A172 (cell line): ENCODE measurements around the gene DUOXA2. TPM values are rescaled to one million over a fixed set of nuclear protein-coding genes. Genes with fewer than 3 reads are reported as not detected.
"Not testable (repeated sequence)": the region's sequence is repeated elsewhere in the genome, so short reads cannot be mapped to it uniquely, and the experiment has no call there.

ENCODE experiments used
- DNase-seq: peaks from one replicate; pipeline ENCODE4 v3.0.0-alpha.2; 2015; ENCODE audit warnings: low spot score
- total RNA-seq: library from RNA; depleted of rRNA; stranded (reverse); fragments of >200 nt; shearing (Covaris generic); gene quantifications from 2 replicates; pipeline ENCODE4 v1.2.3, GENCODE V29; 2014

The DUOXA2 gene
- total RNA-seq, 1 experiment from 2014 or later, result not detected

GRCh38 chr15:45134682-45135604 is 20.8 kb downstream of the DUOXA2 start:
- DNase-seq, result no peak

GRCh38 chr15:45135705-45136377 is 21.7 kb downstream of the DUOXA2 start:
- not testable (repeated sequence) for DNase-seq

- DNase-seq, result no peak
Measured at GRCh38 chr15:45136378-45136764, 22.2 kb downstream of the DUOXA2 start.

DNA sequence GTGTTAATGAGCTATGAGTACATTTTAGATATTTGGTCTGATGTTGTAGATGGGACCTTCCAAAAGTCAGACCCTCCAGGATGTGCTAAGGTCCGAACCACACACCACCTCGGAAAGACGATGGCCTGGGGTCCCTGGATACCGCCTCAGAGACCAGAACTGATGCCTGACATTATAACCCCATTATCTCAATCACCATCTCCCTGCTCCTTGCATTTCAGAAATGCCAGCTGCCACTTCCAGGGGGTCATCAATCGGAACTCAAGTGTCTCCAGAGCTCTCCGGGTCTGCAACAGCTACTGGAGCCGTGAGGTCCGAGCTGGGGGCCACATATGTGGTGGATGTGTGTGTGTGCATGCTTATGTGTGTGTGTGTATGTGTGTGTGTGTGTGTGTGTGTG is 23.6 kb downstream of the DUOXA2 start:
- no peak for DNase-seq

DNA sequence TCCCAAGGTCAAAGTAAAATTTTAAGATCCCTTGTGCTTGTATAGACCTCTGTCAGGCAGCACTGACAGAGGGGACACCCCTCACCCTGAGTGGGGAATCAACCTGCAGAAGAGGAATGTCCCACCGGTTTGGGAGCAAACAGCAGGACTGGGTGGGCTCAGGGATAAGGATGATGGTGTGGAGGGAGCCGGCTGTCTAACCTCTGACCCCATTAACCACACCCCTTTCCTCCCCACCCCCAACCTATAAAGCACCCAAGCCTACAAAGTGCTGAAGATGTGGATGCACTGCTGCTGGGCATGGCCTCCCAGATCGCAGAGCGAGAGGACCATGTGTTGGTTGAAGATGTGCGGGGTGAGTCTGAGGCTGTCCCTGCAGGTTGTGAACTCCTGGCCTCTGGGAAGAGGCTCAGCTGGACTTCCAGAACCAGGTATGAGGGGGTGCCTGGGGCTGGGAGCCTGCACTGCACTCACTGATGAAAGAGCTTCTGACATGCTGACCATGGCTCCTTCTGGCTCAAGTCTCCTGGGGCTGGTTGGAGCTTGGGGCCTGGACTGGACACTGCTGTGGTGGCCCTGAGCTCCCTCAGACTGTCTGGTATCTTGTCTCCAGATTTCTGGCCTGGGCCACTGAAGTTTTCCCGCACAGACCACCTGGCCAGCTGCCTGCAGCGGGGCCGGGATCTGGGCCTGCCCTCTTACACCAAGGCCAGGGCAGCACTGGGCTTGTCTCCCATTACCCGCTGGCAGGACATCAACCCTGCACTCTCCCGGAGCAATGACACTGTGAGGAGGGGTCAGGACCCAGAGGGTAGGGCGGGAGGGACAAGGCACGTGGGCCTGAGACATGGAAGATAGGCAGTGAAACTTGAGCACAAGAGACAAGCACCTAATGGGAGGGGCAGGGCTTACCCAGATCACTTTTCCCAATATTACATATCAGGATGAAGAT is 25.0 kb downstream of the DUOXA2 start:
- DNase-seq, result no peak

DNA sequence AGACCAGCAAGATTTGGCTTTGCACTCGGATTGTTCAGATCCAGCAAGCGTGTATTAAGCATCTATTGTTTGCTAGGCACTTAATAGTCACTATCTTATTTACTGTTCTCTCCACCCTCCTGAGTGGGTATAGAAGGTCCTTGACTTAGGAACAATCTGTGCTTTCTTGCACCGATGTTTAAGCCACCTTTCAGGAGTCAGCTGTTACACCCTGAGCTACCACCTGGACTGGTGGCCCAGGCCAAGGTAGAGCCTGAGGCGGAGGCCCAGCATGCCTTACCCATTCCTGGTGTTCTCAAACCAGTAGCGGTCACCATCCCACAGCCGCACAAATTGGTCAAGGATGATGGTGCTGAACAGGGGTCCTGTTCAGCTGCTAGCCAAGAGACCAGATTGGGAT is 25.6 kb downstream of the DUOXA2 start:
- DNase-seq, result no peak

GRCh38 chr15:45140557-45141250 is 26.6 kb downstream of the DUOXA2 start:
- no peak for DNase-seq

DNA sequence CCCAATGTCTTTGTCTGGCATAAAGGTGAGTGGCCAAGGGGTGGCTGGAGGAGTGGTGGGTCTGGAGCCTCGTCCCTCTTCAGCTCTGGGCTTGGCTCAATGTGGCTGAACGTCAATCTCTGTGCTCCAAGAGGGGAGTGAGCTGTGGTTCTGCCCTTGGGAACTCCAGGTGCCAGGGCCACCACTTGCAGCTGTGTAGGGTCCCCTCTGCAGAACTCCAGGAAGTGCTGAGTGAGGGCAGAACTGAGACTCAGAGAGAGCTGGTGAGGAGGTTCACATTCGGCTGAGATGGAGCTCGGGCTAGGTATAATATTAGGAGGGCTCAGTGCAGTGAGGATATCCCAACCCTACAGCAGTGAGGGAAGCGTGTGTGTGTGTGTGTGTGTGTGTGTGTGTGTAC is 27.3 kb downstream of the DUOXA2 start:
- no peak for DNase-seq

DNA sequence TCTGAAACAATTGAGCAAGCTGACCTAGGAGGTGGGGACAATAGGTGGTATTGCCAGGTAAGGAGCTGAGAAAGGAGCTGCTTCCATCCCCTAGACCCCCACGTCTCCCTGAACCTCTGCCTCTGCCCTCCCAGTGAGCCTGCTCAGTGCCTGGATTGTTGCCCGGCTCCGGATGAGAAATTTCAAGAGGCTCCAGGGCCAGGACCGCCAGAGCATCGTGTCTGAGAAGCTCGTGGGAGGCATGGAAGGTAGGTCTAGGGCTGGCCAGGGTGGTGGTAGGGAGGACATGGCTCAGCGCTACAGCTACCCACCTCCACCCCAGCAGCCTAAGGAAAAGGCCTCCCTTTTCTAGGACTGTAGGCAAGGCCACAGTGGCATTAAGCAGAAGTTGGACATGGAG is 28.9 kb downstream of the DUOXA2 start:
- no peak for DNase-seq

GRCh38 chr15:45143946-45144345 is 29.8 kb downstream of the DUOXA2 start:
- no peak for DNase-seq

DNA sequence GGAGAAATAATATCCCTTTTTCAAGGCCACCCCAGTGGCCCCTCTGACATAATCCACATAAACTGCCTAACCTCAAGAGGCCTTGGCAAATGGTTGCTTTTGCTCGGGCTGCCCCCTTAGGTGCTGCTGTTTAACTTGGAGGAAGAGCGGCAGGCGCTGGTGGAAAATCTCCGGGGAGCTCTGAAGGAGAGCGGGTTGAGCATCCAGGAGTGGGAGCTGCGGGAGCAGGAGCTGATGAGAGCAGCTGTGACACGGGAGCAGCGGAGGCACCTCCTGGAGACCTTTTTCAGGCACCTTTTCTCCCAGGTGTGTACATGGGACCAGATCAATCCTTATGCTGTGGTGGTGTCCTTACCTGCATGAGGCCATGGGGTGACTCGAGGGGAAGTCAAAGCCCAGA is 30.6 kb downstream of the DUOXA2 start:
- no peak for DNase-seq

DNA sequence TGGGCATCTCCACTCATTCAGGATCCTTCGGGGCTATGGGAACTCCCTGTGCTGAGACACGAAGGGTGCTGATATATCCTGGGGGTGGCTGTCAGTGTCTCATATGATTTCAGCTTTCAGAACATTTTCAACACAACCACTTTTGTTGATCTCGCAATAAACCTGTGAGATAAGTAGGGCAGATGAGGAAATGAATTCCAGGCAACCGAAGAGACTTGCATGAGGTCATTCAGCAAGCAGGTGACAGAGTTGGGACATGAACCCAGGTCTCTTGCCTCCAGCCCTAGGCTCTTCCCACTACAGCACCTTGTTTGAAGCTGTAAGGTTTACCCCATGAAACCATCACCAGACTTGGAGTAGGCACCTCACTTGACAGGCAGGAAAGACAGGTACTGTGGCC is 32.3 kb downstream of the DUOXA2 start:
- DNase-seq, result no peak

DNA sequence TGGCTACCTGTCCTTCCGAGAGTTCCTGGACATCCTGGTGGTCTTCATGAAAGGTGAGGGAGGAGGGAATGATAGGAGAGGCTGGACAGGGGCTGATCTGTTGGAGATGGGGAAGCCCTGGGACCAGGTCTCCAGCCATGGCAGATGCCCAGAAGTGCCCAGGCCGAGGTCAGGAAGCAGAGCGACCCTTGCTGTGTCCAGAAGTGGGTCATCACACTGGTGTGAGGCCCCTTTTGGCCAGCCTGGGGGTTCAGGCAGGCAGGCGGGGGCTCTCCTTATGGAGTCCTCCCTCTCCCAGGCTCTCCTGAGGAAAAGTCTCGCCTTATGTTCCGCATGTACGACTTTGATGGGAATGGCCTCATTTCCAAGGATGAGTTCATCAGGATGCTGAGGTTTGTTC is 33.5 kb downstream of the DUOXA2 start:
- no peak for DNase-seq

- DNase-seq, result no peak
Measured at GRCh38 chr15:45148076-45149059, 34.2 kb downstream of the DUOXA2 start.

- DNase-seq, result no peak
Measured at GRCh38 chr15:45149060-45149459, 34.9 kb downstream of the DUOXA2 start.

DNA sequence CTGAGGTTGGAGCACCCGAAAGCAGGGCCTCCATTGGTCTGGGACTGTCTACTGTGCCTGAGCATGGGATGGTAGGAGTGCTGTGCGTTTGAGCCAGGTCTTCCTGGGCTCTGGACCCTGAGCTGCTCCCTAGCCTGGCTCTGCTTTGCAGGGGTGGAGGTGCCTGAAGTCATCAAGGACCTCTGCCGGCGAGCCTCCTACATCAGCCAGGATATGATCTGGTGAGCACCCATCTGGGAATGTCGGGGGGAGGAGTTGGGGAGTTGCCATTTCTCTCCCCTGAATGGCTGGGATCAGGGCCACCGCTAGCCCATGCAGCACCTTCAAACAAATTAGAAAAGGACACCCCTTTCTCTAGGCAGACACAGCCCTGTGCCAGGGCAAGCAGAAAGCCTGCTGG is 36.4 kb downstream of the DUOXA2 start:
- no peak for DNase-seq

GRCh38 chr15:45150997-45151396 is 36.9 kb downstream of the DUOXA2 start:
- no peak for DNase-seq

DNA sequence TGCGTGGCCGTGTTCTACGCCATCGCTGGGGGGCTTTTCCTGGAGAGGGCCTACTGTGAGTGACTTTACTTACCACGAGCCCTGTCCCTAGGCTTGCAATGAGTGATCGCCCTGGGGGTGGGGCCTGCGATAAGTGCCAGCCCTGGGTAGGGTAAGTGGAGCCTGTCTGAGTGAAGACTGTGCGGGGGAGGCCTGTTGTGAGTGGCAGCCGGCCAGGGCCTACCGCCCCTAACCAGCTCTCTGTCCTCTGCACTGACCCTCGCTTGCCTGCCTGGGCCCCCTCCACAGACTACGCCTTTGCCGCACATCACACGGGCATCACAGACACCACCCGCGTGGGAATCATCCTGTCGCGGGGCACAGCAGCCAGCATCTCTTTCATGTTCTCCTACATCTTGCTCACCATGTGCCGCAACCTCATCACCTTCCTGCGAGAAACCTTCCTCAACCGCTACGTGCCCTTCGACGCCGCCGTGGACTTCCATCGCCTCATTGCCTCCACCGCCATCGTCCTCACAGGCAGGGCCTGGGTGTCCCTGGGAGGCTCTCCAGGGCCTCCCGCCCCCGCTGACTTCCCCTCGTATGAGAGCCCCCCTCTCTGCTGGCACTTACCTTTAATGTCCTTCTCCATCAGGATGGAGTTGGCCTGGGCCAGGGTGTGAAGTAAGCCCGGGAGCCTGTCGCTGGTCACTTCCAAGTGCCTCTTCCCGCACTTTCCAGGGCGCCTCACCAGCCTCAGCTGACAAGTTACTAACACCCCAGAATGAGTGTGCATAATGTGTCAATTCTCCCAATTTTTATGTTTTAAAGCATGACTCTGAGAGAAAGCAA is 38.1 kb downstream of the DUOXA2 start:
- no peak for DNase-seq

GRCh38 chr15:45155739-45156138 is 41.6 kb downstream of the DUOXA2 start:
- no peak for DNase-seq
